Urinary bladder (tissue), 4 donors: Measurements from ENCODE around the gene MRPL41. TPM values are rescaled to one million over a fixed set of nuclear protein-coding genes. Genes with fewer than 3 reads are reported as not detected.

Experiments used
- DNase-seq: peaks from one replicate; pipeline ENCODE4 v3.0.0-alpha.2; 2015; ENCODE audit errors: extremely low spot score
- H3K27ac ChIP-seq: one replicate; pipeline ENCODE4 v1.5.1; 2013; ENCODE audit warnings: low read depth, mild to moderate bottlenecking, moderate library complexity
- H3K36me3 ChIP-seq: one replicate; pipeline ENCODE4 v1.6.1; 2013; ENCODE audit warnings: mild to moderate bottlenecking, moderate library complexity; ENCODE audit not compliant: insufficient read depth
- H3K4me1 ChIP-seq: one replicate; pipeline ENCODE4 v1.6.1; 2013; ENCODE audit warnings: mild to moderate bottlenecking, moderate library complexity; ENCODE audit not compliant: insufficient read depth
- H3K4me3 ChIP-seq: one replicate; pipeline ENCODE4 v1.5.1; 2013; ENCODE audit warnings: low read depth, low read length
- WGBS: extraction: QIAGEN DNeasy Blood & Tissue Kit; methylation state at CpG from one replicate; pipeline ENCODE4 v1.1.7; 2013; 5-methylcytosine and 5-hydroxymethylcytosine counted together
- polyA plus RNA-seq: library from polyadenylated mRNA; stranded (reverse); fragments of 200-250 nt; gene quantifications from one replicate; pipeline ENCODE4 v1.2.3, GENCODE V29; 2013
- total RNA-seq: library from RNA; depleted of rRNA; stranded (reverse); fragments of >200 nt; gene quantifications from one replicate; pipeline ENCODE4 v1.2.3, GENCODE V29; 2014
- donor health status: healthy with polysubstance abuse.
- donor health status: healthy.

MRPL41 gene
- total and polyA plus RNA-seq, 2 donors, result 16.7 to 74.9 TPM

DNA sequence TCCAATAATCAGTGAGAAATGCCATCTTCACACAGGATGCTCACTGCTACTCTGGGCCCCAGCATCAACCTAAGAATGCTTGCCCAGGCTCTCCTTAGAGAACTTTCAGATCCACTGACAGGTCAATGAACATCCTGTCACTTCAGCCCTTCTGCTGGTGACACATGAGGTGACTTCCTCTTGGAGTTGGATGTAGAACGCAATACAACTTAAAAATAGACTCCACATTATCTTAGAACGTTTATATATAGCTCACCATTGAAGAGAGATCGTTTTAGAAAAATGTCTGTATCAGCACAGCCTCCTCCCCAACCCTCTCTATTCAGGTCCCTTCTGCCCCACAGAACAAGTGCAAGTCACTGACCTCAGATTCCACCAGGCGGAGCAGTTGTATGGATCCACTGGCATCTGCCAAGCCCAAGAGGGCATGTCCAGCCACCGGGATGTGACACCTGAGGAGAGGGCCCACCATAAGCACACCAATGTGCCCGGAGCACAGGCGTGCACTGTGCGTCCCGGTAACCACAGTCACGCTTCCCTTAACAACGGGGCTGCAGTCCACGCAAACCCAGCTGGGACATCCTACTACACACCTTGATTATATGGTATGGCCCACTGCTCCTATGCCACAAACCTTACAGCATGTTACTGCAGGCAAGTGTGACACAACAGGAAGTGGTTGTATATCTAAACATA is 24.2 kb downstream of the MRPL41 start:
- H3K4me1 ChIP-seq, result no peaks in the 10 kb centered on the region
- H3K36me3 ChIP-seq, result peaks cover 8% of the 10 kb centered on the region
- H3K27ac ChIP-seq, result no peak overlapping the region
- H3K4me3 ChIP-seq, result no peak overlapping the region
- DNase-seq, result no peak
- 82% methylated on average over 12 of the region's 12 CpGs for WGBS

GRCh38 chr9:137578518-137579258 is 27.0 kb downstream of the MRPL41 start, which contains the start of gene DPH7:
Gene DPH7 (minus strand): TSS chr9:137578925. CDS start chr9:137578777, 148 bp downstream.
- WGBS, result under 1% methylated on average over 82 of the region's 82 CpGs
- peak; percentile 73 for DNase-seq
- Histone ChIP-seq H3K36me3 (peaks cover 3% of the 10 kb centered on the region), H3K4me3 (peak within 1 kb of the TSS; percentile 94), H3K4me1 (no peaks in the 10 kb centered on the region), H3K27ac (peak within 1 kb of the TSS; percentile 41)

- Histone ChIP-seq H3K36me3 (no peaks in the 10 kb centered on the region), H3K4me3 (peak overlapping the region; percentile 94), H3K27ac (no peak overlapping the region), H3K4me1 (no peaks in the 10 kb centered on the region)
- no peak for DNase-seq
- WGBS, result 28% methylated on average over 19 of the region's 19 CpGs
Measured at GRCh38 chr9:137579259-137579604, 27.6 kb downstream of the MRPL41 start.

GRCh38 chr9:137580209-137580953 is 28.7 kb downstream of the MRPL41 start:
- Histone ChIP-seq H3K36me3 (no peaks in the 10 kb centered on the region), H3K27ac (no peak overlapping the region), H3K4me1 (no peaks in the 10 kb centered on the region), H3K4me3 (no peak overlapping the region)
- DNase-seq, result no peak
- 85% methylated on average over 23 of the region's 23 CpGs for WGBS

DNA sequence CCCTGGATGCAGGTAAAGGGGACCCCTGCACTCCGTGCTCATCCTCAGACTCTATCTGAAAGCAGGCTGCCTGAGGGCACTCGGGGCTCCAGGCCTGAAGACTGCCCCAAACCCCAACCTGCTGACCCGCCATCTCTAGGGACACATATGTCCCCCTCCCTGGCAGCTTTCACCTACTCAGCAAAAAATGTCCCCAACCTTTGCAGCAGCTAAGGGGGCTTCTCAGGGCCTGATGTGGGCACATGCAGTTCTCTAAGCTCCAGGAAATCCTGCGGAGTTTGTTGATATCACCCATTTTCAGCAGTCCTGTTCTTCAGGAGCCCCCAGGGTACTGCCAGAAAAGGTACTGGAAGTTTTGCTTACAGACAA is 29.3 kb downstream of the MRPL41 start:
- Histone ChIP-seq H3K36me3 (no peaks in the 10 kb centered on the region), H3K4me1 (no peaks in the 10 kb centered on the region), H3K4me3 (no peak overlapping the region), H3K27ac (no peak overlapping the region)
- WGBS, result 90% methylated on average over 4 of the region's 4 CpGs
- no peak for DNase-seq

DNA sequence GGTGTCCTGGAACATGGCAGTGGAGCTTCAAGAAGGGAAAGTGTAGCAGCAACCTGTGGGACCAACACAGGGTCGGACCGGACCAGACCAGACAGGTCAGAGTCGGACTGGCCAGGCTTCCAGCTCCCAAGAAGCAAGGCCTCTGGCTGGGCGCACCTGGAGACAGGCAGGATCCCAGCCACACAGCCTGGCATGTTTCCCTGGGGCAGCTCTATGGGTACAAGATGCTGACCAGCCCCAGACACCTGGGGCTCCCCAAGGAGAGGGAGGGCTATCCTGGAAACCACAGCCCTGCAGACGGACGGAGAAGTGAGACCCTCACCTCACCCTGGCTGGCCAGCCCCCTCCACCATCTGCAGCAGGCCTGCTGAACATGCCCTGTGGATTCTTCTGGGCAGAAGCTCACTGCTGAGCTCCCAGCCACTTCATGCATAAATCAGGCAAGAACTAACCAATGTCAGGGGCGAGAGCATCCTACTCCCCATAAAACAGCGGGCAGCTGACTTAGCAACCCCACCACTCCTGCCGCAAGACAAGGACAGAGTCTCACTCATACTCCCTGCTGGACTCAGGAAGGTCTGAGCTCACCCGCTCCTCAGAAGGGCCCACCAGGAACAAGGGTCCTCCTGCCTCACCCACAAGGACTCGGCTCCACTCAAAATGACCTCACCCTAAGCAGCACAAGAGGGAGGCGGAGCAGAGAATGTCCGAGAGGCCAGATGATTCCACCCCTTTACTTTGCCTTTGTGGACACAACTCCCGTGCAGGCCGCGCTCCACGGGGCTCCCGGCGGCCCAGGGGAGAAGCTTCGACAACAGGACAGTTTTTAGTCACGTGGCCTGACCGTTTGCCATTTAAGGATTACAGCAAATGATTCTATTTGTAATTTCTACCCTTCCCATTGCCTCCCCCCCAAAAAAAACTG is 29.9 kb downstream of the MRPL41 start:
- H3K4me3 ChIP-seq, result no peak overlapping the region
- no peaks in the 10 kb centered on the region for H3K4me1 ChIP-seq
- WGBS, result 89% methylated on average over 22 of the region's 22 CpGs
- DNase-seq, result no peak
- no peak overlapping the region for H3K27ac ChIP-seq
- H3K36me3 ChIP-seq, result peaks cover under 1% of the 10 kb centered on the region

GRCh38 chr9:137582286-137582860 is 30.7 kb downstream of the MRPL41 start:
- Histone ChIP-seq H3K36me3 (peaks cover 2% of the 10 kb centered on the region), H3K27ac (no peak overlapping the region), H3K4me1 (no peaks in the 10 kb centered on the region), H3K4me3 (no peak overlapping the region)
- WGBS, result 81% methylated on average over 20 of the region's 20 CpGs
- no peak for DNase-seq

GRCh38 chr9:137583347-137583746 is 31.7 kb downstream of the MRPL41 start:
- 84% methylated on average over 14 of the region's 14 CpGs for WGBS
- H3K27ac ChIP-seq, result no peak overlapping the region
- peaks cover 2% of the 10 kb centered on the region for H3K36me3 ChIP-seq
- no peak for DNase-seq
- H3K4me1 ChIP-seq, result no peaks in the 10 kb centered on the region
- no peak overlapping the region for H3K4me3 ChIP-seq

DNA sequence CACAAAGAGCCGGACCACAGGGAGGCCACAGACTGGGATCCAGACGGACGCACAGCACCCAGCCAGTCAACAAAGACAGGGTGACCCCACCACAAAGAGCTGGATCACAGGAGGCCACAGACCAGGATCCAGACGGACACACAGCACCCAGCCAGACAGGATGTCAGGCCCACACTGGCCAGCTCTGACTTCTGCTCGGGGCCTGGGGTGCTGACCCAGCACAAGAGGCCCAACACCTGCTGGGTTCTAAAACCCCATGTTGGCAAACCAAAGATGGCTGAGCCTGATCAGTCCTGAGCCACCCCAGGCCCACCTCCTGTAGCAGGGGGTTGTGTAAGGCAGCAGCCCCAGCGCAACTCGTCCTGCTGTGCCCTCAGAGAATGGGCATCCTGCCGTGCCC is 32.3 kb downstream of the MRPL41 start:
- peaks cover 2% of the 10 kb centered on the region for H3K36me3 ChIP-seq
- WGBS, result 82% methylated on average over 8 of the region's 8 CpGs

GRCh38 chr9:137586854-137587253 is 35.2 kb downstream of the MRPL41 start:
- DNase-seq, result no peak

More for the DNA sequence above, 32.3 kb downstream of the MRPL41 start:
- Histone ChIP-seq H3K4me3 (no peak overlapping the region), H3K27ac (no peak overlapping the region), H3K4me1 (no peaks in the 10 kb centered on the region)
- DNase-seq, result no peak

GRCh38 chr9:137588311-137588710 is 36.6 kb downstream of the MRPL41 start:
- WGBS, result 88% methylated on average over 13 of the region's 13 CpGs

More at GRCh38 chr9:137586854-137587253, 35.2 kb downstream of the MRPL41 start:
- Histone ChIP-seq H3K27ac (no peak overlapping the region), H3K4me3 (no peak overlapping the region), H3K36me3 (peaks cover 2% of the 10 kb centered on the region), H3K4me1 (no peaks in the 10 kb centered on the region)
- WGBS, result 94% methylated on average over 14 of the region's 14 CpGs

DNA sequence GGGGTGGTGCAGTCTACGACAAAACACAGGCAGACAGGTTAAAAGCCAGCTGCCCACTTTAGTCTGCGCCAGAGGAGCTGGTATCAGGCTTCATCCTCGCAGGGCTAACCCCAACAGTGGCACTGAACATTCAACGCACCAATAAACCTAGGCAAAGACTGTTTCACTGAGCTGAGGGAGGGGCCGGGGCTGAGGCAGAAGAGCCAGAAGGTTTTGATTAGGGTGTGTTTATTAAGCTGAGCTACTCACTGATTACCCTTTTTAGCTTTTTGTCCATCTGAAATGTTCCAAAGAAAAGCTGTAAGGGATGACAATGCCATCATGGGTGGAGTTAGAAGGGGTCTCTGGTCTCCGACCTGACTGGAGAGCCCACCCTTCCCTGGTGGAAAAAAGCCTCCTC is 37.2 kb downstream of the MRPL41 start:
- Histone ChIP-seq H3K4me1 (no peaks in the 10 kb centered on the region), H3K27ac (no peak overlapping the region), H3K4me3 (no peak overlapping the region), H3K36me3 (peaks cover 2% of the 10 kb centered on the region)
- no peak for DNase-seq
- WGBS, result 71% methylated on average over 6 of the region's 6 CpGs

More at GRCh38 chr9:137588311-137588710, 36.6 kb downstream of the MRPL41 start:
- H3K4me1 ChIP-seq, result no peaks in the 10 kb centered on the region
- H3K36me3 ChIP-seq, result peaks cover 2% of the 10 kb centered on the region
- no peak overlapping the region for H3K27ac ChIP-seq
- no peak for DNase-seq
- no peak overlapping the region for H3K4me3 ChIP-seq
